GM12878 (cell line): Measurements from ENCODE around the gene PSMD3. TPM values are rescaled to one million over a fixed set of nuclear protein-coding genes. Genes with fewer than 3 reads are reported as not detected.

Experiments
- ATAC-seq: fragments of 200-7000 bp; cut with Tn5 transposase; 3 replicates; pipeline ENCODE4 v1.9.1; 2020; ENCODE audit warnings: mild to moderate bottlenecking, moderate library complexity
- BruUV-seq: library from RNA; stranded (reverse); fragments of 400-500 nt; replicated peaks from 2 replicates; lab custom pipeline; 2021; lab: Mats Ljungman, UMichigan
- CTCF ChIA-PET: fragments of 300-600 bp; sonication (Branson Sonifier 250); formaldehyde crosslinking; extraction: SDS; loops from one replicate; lab custom pipeline; 2021; ENCODE audit warnings: inconsistent platforms; lab: Yijun Ruan, JAX
- POLR2A ChIA-PET: fragments of 350-600 bp; formaldehyde crosslinking; extraction: SDS; loops from one replicate; lab custom pipeline; 2021; ENCODE audit warnings: inconsistent platforms; lab: Charles Lee
- RAD21 ChIA-PET: fragments of 300-600 bp; sonication (Branson Sonifier 250); formaldehyde crosslinking; loops from one replicate; lab custom pipeline; 2023; ENCODE audit warnings: antibody characterized with exemption; ENCODE audit not compliant: unreplicated experiment; lab: Charles Lee
- SMC1A ChIA-PET: fragments of 300-600 bp; sonication (Branson Sonifier 250); formaldehyde crosslinking; loops from one replicate; lab custom pipeline; 2023; ENCODE audit not compliant: unreplicated experiment, uncharacterized antibody; lab: Charles Lee
- DNase-seq: peaks from one replicate; pipeline ENCODE4 v3.0.0-alpha.2; 2011; ENCODE audit warnings: low read depth, low spot score
- FAIRE-seq: peaks from 3 replicates; lab custom pipeline; 2011; peaks lifted over from hg19 to GRCh38; lab: Jason Lieb, UNC
- H2AFZ ChIP-seq: 2 replicates; pipeline ENCODE4 v1.6.0; 2011; ENCODE audit warnings: low read depth, low read length, control low read depth; ENCODE audit not compliant: control insufficient read depth
- H3K27ac ChIP-seq: 2 replicates; pipeline ENCODE4 v1.5.1; 2011; ENCODE audit warnings: control low read depth; ENCODE audit not compliant: control insufficient read depth, insufficient read depth
- H3K27me3 ChIP-seq, 2 experiments: replicated peaks in 1 of 2; 2 replicates each; pipeline versions ENCODE4 v1.6.0 to v1.6.1; 2011; ENCODE audit warnings: low read length in 1 of 2; ENCODE audit not compliant: control insufficient read depth in 2 of 2, insufficient read depth in 2 of 2
- H3K36me3 ChIP-seq, 2 experiments: 2 replicates each; pipeline ENCODE4 v1.5.1; 2011; ENCODE audit warnings: low read length in 1 of 2; ENCODE audit not compliant: control insufficient read depth in 2 of 2, insufficient read depth in 2 of 2
- H3K4me1 ChIP-seq: 2 replicates; pipeline ENCODE4 v1.6.1; 2011; ENCODE audit warnings: mild to moderate bottlenecking, low read length, moderate library complexity, mixed read lengths; ENCODE audit not compliant: control insufficient read depth, insufficient read depth
- H3K4me2 ChIP-seq: 2 replicates; pipeline ENCODE4 v1.6.0; 2011; ENCODE audit warnings: control low read depth; ENCODE audit not compliant: control insufficient read depth, insufficient read depth
- H3K4me3 ChIP-seq: fragments of 200-600 bp; sonication (generic); 2 replicates; pipeline ENCODE4 v1.5.1; 2016
- H3K79me2 ChIP-seq: 2 replicates; pipeline ENCODE4 v1.6.0; 2011; ENCODE audit warnings: low read length; ENCODE audit not compliant: control insufficient read depth, insufficient read depth
- H3K9ac ChIP-seq: 2 replicates; pipeline ENCODE4 v1.8.0; 2011; ENCODE audit warnings: low read length, control low read depth, mixed read lengths; ENCODE audit not compliant: control insufficient read depth, insufficient read depth
- H3K9me3 ChIP-seq: replicated peaks from 3 replicates; pipeline ENCODE4 v1.5.1; 2011; ENCODE audit warnings: mild to moderate bottlenecking, low read length; ENCODE audit not compliant: control insufficient read depth, insufficient read depth
- H4K20me1 ChIP-seq: 2 replicates; pipeline ENCODE4 v1.6.0; 2011; ENCODE audit not compliant: control insufficient read depth, insufficient read depth
- E2F4 ChIP-seq: IDR thresholded peaks from 2 replicates; pipeline ENCODE4 v1.6.1; 2012; ENCODE audit warnings: low read depth, low read length, improper control_type of control experiment
- HDAC6 ChIP-seq: fragments of 200-600 bp; sonication (generic); IDR thresholded peaks from one replicate; pipeline ENCODE4 v1.8.0; 2017; ENCODE audit warnings: antibody characterized with exemption; ENCODE audit not compliant: unreplicated experiment
- IKZF1 ChIP-seq: fragments of 450-650 bp; conservative IDR thresholded peaks from 2 replicates; pipeline ENCODE4 v1.6.1; 2017; ENCODE audit warnings: antibody characterized with exemption, mild to moderate bottlenecking
- SUZ12 ChIP-seq: fragments of 200-600 bp; sonication (generic); IDR thresholded peaks from one replicate; pipeline ENCODE4 v1.6.1; 2018; ENCODE audit warnings: antibody characterized with exemption, mild to moderate bottlenecking; ENCODE audit not compliant: unreplicated experiment
- TCF3 ChIP-seq: IDR thresholded peaks from 2 replicates; pipeline ENCODE4 v1.6.1; 2012; ENCODE audit warnings: low read depth, mild to moderate bottlenecking, low read length, borderline replicate concordance; ENCODE audit not compliant: insufficient read depth
- YY1 ChIP-seq: IDR thresholded peaks from 2 replicates; pipeline ENCODE4 v1.6.1; 2011; ENCODE audit warnings: low read depth, mild to moderate bottlenecking, low read length
- ZZZ3 ChIP-seq: IDR thresholded peaks from 2 replicates; pipeline ENCODE4 v1.6.1; 2011; ENCODE audit warnings: low read depth; ENCODE audit not compliant: control insufficient read depth, insufficient read length
- WGBS: methylation state at CpG from one replicate; pipeline ENCODE4 v1.1.6; 2016; ENCODE audit warnings: low lambda C conversion rate; ENCODE audit not compliant: insufficient replicate concordance, insufficient coverage; ENCODE audit errors: missing lambda C conversion rate; 5-methylcytosine and 5-hydroxymethylcytosine counted together
- in situ Hi-C: fragments of 300-500 bp; cut with MboI; formaldehyde crosslinking; loops from 9 replicates; pipeline ENCODE4 v1.14.3; 2018; ENCODE audit warnings: mixed read lengths
- intact Hi-C: fragments of 100-400 bp; cut with micrococcal nuclease; formaldehyde crosslinking; loops from one replicate; pipeline ENCODE4 v1.14.2; 2022; ENCODE audit not compliant: unreplicated experiment
- polyA plus RNA-seq, 11 experiments: library from polyadenylated mRNA; depleted of rRNA in 4 of 11; unstranded in 6 of 11; stranded (reverse) in 5 of 11; fragments of >200 nt; fragmentation: Nextera tagmentation in 4 of 11; fragmentation: Illumina TruSeq in 1 of 11; extraction: Ambion mirVana in 4 of 11; extraction: Trizol in 1 of 11; gene quantifications; 1 replicate in 1 of 11; 2 replicates in 10 of 11; pipeline versions ENCODE4 v1.2.1 to v1.2.3, GENCODE V29; 2011 to 2016; ENCODE audit warnings: inconsistent platforms in 2 of 11, missing spikeins in 2 of 11, low read depth in 1 of 11
- total RNA-seq, 4 experiments: library from RNA; depleted of rRNA in 3 of 4; stranded (reverse); fragments of >200 nt in 3 of 4; fragmentation: Illumina TruSeq in 1 of 4; extraction: Trizol in 1 of 4; gene quantifications; 2 replicates each; pipeline versions ENCODE4 v1.2.1 to v1.2.3, GENCODE V29; 2013 to 2021

Gene PSMD3
- total and polyA plus RNA-seq, 10 of the 15 experiments (the other 5 are each of a cell fraction or from before 2014, with no cell fraction given), result 2.2 to 192 (median 129) TPM

DNA sequence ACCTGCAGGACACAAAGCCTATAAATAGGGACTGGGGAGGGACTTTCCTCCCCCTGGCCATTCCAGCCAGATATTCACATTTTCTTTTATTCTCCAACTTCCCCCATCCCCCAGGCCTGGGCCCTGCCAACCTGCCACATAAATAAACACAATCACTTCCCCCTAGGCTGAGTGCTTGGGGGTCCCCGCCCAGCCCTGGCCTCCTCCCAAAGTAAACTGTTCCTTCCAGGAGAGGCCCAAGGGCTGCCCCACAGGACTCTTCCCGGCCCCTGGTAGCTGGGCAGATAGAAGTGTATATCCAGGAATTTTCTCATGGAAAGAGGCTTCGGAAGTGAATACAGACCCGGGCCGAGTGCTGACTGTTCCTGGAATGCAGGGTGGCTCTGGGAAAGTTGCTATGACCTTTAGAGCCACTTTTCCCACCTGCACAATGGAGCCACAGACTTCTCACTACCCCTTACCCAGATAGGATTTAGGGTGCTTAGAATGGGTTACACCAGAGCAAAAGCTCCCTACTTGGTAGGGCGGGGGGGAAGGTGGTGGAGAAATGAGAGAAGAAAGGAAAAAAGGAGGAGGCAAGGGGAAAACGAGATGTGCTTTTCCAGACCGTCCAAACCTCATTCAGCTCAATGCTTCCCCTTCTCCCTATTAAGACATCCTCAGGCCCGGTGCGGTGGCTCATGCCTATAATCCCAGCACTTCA, 43.1 kb downstream of the PSMD3 start:
- no TSS peak for BruUV-seq
- RAD21 ChIA-PET, result no interaction called here
- TF ChIP-seq YY1 (no peak), SUZ12 (no peak), ZZZ3 (no peak), TCF3 (no peak), E2F4 (no peak), HDAC6 (no peak), IKZF1 (no peak)
- H3K9me3 ChIP-seq, result no peaks in the 10 kb centered on the region
- H3K4me1 ChIP-seq, result no peaks in the 10 kb centered on the region
- H3K36me3 ChIP-seq, result peaks cover 12 to 19% of the 10 kb centered on the region in 2 experiments; a peak in 3 of 4 replicates
- H3K27ac ChIP-seq, result no peak overlapping the region
- H3K27me3 ChIP-seq, result no peaks in the 10 kb centered on the region
- POLR2A ChIA-PET, result no interaction called here
- H3K4me3 ChIP-seq, result no peak overlapping the region
- no peaks in the 10 kb centered on the region for H4K20me1 ChIP-seq
- CTCF ChIA-PET, result interaction anchor here (1.5 kb wide), 1 partner anchor 52 kb away, joined by 4 read pairs; no protein-coding TSS in a partner anchor
- in situ Hi-C loops, result loop anchor here (25.0 kb wide), 1 partner anchor 264 kb away; the partner anchor contains the start of gene CDC6
- H3K4me2 ChIP-seq, result no peak overlapping the region
- intact Hi-C loops, result no loop called here
- H3K79me2 ChIP-seq, result no peaks in the 10 kb centered on the region
- DNase-seq, result no peak
- no peak for ATAC-seq
- WGBS, result 79% methylated on average over 10 of the region's 10 CpGs
- SMC1A ChIA-PET, result no interaction called here
- no peak overlapping the region for H2AFZ ChIP-seq
- no peak for FAIRE-seq
- H3K9ac ChIP-seq, result no peak overlapping the region
